HepG2 (cell line): ENCODE results near the gene TNNI2. TPM values are rescaled to one million over a fixed set of nuclear protein-coding genes. Genes with fewer than 3 reads are reported as not detected.

Experiments
- ATAC-seq: fragments of 200-7000 bp; cut with Tn5 transposase; 3 replicates; pipeline ENCODE4 v1.9.1; 2020; ENCODE audit warnings: mild to moderate bottlenecking, moderate library complexity
- BruUV-seq: library from RNA; stranded (reverse); fragments of 400-500 nt; replicated peaks from 2 replicates; lab custom pipeline; 2021; lab: Mats Ljungman, UMichigan
- CTCF ChIA-PET: fragments of 300-600 bp; formaldehyde crosslinking; extraction: SDS; loops from one replicate; lab custom pipeline; 2021; ENCODE audit warnings: low total read pairs, inconsistent platforms, low intra/inter-chr PET ratio; lab: Yijun Ruan, JAX
- POLR2A ChIA-PET: fragments of 350-600 bp; sonication (Branson Sonifier 250); formaldehyde crosslinking; loops from one replicate; lab custom pipeline; 2020; ENCODE audit warnings: antibody characterized with exemption, inconsistent platforms; lab: Yijun Ruan, JAX
- DNase-seq: peaks from one replicate; pipeline ENCODE4 v3.0.0-alpha.2; 2015; ENCODE audit warnings: low spot score
- FAIRE-seq: peaks from 3 replicates; lab custom pipeline; 2011; peaks lifted over from hg19 to GRCh38; lab: Jason Lieb, UNC
- H2AFZ ChIP-seq: one replicate; pipeline ENCODE4 v1.6.1; 2011; ENCODE audit warnings: low read length, inconsistent platforms
- H3K27ac ChIP-seq: fragments of 300-600 bp; 3 replicates; pipeline ENCODE4 v1.8.0; 2011; ENCODE audit warnings: mixed run types, mild to moderate bottlenecking, mixed read lengths, low read length, inconsistent platforms; ENCODE audit not compliant: insufficient read depth; ENCODE audit errors: extremely low read length
- H3K27me3 ChIP-seq, 2 experiments: fragments of 200-600 bp in 1 of 2; 2 replicates in 1 of 2; 3 replicates in 1 of 2; pipeline versions ENCODE4 v1.6.0 to v1.8.0; 2011; ENCODE audit warnings: low read length in 2 of 2, mild to moderate bottlenecking in 2 of 2, moderate library complexity in 2 of 2, inconsistent platforms in 1 of 2; ENCODE audit not compliant: insufficient read depth in 2 of 2, control insufficient read depth in 1 of 2
- H3K36me3 ChIP-seq, 2 experiments: fragments of 200-600 bp in 1 of 2; replicated peaks in 1 of 2; 2 replicates in 1 of 2; 3 replicates in 1 of 2; pipeline versions ENCODE4 v1.5.1 to v1.8.0; 2011; ENCODE audit warnings: low read length in 2 of 2, inconsistent platforms in 1 of 2; ENCODE audit not compliant: insufficient read depth in 2 of 2, control insufficient read depth in 1 of 2
- H3K4me1 ChIP-seq: 2 replicates; pipeline ENCODE4 v1.5.1; 2012; ENCODE audit warnings: low read length, inconsistent platforms; ENCODE audit not compliant: insufficient read depth
- H3K4me2 ChIP-seq: 2 replicates; pipeline ENCODE4 v1.6.0; 2011; ENCODE audit warnings: low read depth, low read length, inconsistent platforms
- H3K4me3 ChIP-seq, 3 experiments: fragments of 200-600 bp in 1 of 3; sonication (generic), shearing (Covaris generic) in 1 of 3; replicated peaks in 1 of 3; 2 replicates each; pipeline ENCODE4 v1.5.1; 2011 to 2016; ENCODE audit warnings: low read length in 3 of 3, inconsistent platforms in 2 of 3, low read depth in 2 of 3, mild to moderate bottlenecking in 2 of 3, control low read depth in 1 of 3, mixed read lengths in 1 of 3; ENCODE audit not compliant: insufficient read depth in 1 of 3
- H3K79me2 ChIP-seq: one replicate; pipeline ENCODE4 v1.6.1; 2011; ENCODE audit warnings: low read length, inconsistent platforms; ENCODE audit not compliant: insufficient read depth
- H3K9ac ChIP-seq: 2 replicates; pipeline ENCODE4 v1.6.0; 2011; ENCODE audit warnings: mild to moderate bottlenecking, low read depth, low read length, inconsistent platforms; ENCODE audit not compliant: insufficient read depth
- H3K9me3 ChIP-seq: 2 replicates; pipeline ENCODE4 v1.5.1; 2012; ENCODE audit warnings: mild to moderate bottlenecking, low read length
- H4K20me1 ChIP-seq: 2 replicates; pipeline ENCODE4 v1.6.0; 2011; ENCODE audit warnings: inconsistent platforms, mild to moderate bottlenecking, low read length, moderate library complexity; ENCODE audit not compliant: insufficient read depth
- ATAD3A ChIP-seq: sonication (generic); formaldehyde crosslinking; IDR thresholded peaks from 2 replicates; pipeline ENCODE4 v1.4.0; 2020; ENCODE audit warnings: missing genetic modification reagents
- IRF2 ChIP-seq: IDR thresholded peaks from 2 replicates; pipeline ENCODE4 v1.6.1; 2018; ENCODE audit warnings: missing genetic modification reagents, missing compliant biosample characterization
- MXD4 ChIP-seq: IDR thresholded peaks from 2 replicates; pipeline ENCODE4 v1.6.1; 2016; ENCODE audit warnings: mild to moderate bottlenecking, missing biosample characterization, missing genetic modification reagents
- NR2F1 ChIP-seq, 2 experiments: fragments of 450-650 bp in 1 of 2; formaldehyde crosslinking in 1 of 2; IDR thresholded peaks; 2 replicates each; pipeline versions ENCODE4 v1.5.0 to v1.6.1; 2016 to 2020; ENCODE audit warnings: mild to moderate bottlenecking in 1 of 2, missing compliant biosample characterization in 1 of 2, missing genetic modification reagents in 1 of 2, moderate library complexity in 1 of 2
- NRL ChIP-seq: sonication (generic); formaldehyde crosslinking; IDR thresholded peaks from 2 replicates; pipeline ENCODE4 v1.5.0; 2020; ENCODE audit warnings: missing genetic modification reagents, mild to moderate bottlenecking, moderate library complexity, borderline replicate concordance
- RFX1 ChIP-seq: fragments of 450-650 bp; IDR thresholded peaks from 2 replicates; pipeline ENCODE4 v1.6.1; 2017
- RFX3 ChIP-seq: IDR thresholded peaks from 2 replicates; pipeline ENCODE4 v1.6.1; 2016; ENCODE audit warnings: missing biosample characterization, missing genetic modification reagents
- SNAI1 ChIP-seq: sonication (generic); formaldehyde crosslinking; IDR thresholded peaks from 2 replicates; pipeline ENCODE4 v1.5.0; 2020; ENCODE audit warnings: mild to moderate bottlenecking, missing genetic modification reagents, borderline replicate concordance
- SYNCRIP ChIP-seq: fragments of 200-400 bp; formaldehyde crosslinking; IDR thresholded peaks from 2 replicates; pipeline ENCODE4 v1.6.1; 2018; ENCODE audit warnings: mild to moderate bottlenecking, low read depth, low read length; ENCODE audit not compliant: insufficient read depth
- TMF1 ChIP-seq: sonication (generic); formaldehyde crosslinking; IDR thresholded peaks from 2 replicates; pipeline ENCODE4 v1.8.1; 2022; ENCODE audit warnings: low read depth, missing genetic modification reagents
- ZFP36L1 ChIP-seq: sonication (generic); formaldehyde crosslinking; IDR thresholded peaks from 2 replicates; pipeline ENCODE4 v1.8.0; 2022; ENCODE audit warnings: mild to moderate bottlenecking, missing genetic modification reagents, moderate library complexity
- ZNF121 ChIP-seq: sonication (generic); formaldehyde crosslinking; IDR thresholded peaks from 2 replicates; pipeline ENCODE4 v1.5.0; 2020; ENCODE audit warnings: mild to moderate bottlenecking, missing genetic modification reagents
- ZNF569 ChIP-seq: sonication (generic); formaldehyde crosslinking; IDR thresholded peaks from 2 replicates; pipeline ENCODE4 v1.5.0; 2020; ENCODE audit warnings: mild to moderate bottlenecking, missing genetic modification reagents, moderate library complexity, borderline replicate concordance
- ZNF75D ChIP-seq: sonication (generic); formaldehyde crosslinking; IDR thresholded peaks from 2 replicates; pipeline ENCODE4 v1.8.1; 2023; ENCODE audit warnings: missing genetic modification reagents, mild to moderate bottlenecking, borderline replicate concordance
- WGBS: methylation state at CpG from one replicate; pipeline ENCODE4 v1.1.6; 2017; ENCODE audit warnings: low lambda C conversion rate; 5-methylcytosine and 5-hydroxymethylcytosine counted together
- in situ Hi-C: cut with HindIII; loops from 2 replicates; pipeline ENCODE4 v1.10.0; 2017; ENCODE audit warnings: low pct_unique_long_range_greater_than_20kb; ENCODE audit not compliant: extremely low pct_ligation_motif_present
- intact Hi-C: fragments of 100-400 bp; cut with micrococcal nuclease; formaldehyde crosslinking; loops from one replicate; pipeline ENCODE4 v1.10.0; 2022; ENCODE audit not compliant: unreplicated experiment
- polyA plus RNA-seq, 8 experiments: library from polyadenylated mRNA; depleted of rRNA in 3 of 8; stranded (reverse) in 7 of 8; unstranded in 1 of 8; fragments of >200 nt; fragmentation: Illumina TruSeq in 4 of 8; extraction: Trizol in 4 of 8; gene quantifications; 2 replicates each; pipeline versions ENCODE4 v1.2.1 to v1.2.3, GENCODE V29; 2011 to 2016; ENCODE audit warnings: low read depth in 4 of 8, missing spikeins in 1 of 8, mixed read lengths in 1 of 8; ENCODE audit not compliant: insufficient read depth in 1 of 8
- total RNA-seq, 5 experiments: library from RNA; depleted of rRNA; stranded (reverse); fragments of >200 nt; fragmentation: Illumina TruSeq; extraction: Trizol; gene quantifications; 2 replicates each; pipeline ENCODE4 v1.2.3, GENCODE V29; 2016; ENCODE audit warnings: low read depth in 1 of 5

The TNNI2 gene
- total and polyA plus RNA-seq, 2 of the 13 experiments (the other 11 are each of a cell fraction or from before 2014, with no cell fraction given): 7.2 to 12.0 TPM

DNA sequence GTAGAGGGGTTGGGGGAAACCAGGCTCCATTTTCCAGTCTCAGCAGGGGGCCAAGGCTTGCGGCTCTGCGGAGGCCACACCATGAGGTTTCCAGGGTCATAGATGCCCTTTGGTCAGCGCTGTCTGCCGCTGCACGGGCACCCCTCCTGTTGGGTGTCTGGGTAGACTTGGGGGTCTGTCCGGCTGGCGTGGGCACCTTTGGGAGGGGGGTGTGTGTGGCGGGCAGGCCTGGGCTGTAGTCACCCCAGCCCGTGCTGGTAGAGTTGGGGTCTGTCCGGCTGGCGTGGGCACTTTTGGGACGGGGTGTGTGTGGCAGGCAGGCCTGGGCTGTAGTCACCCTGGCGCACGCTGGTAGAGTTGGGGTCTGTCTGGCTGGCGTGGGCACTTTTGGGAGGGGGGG is 32.8 kb downstream of the TNNI2 start:
- no peak overlapping the region for H3K27ac ChIP-seq
- peaks cover 3% of the 10 kb centered on the region for H3K4me1 ChIP-seq
- H2AFZ ChIP-seq: no peak overlapping the region
- ATAC-seq (no peak), FAIRE-seq (no peak), DNase-seq (no peak)
- H3K4me3 ChIP-seq: no peak overlapping the region
- intact Hi-C loops: no loop called here
- in situ Hi-C loops: no loop called here
- CTCF ChIA-PET: no interaction called here
- no TSS peak for BruUV-seq
- no peak overlapping the region for H3K4me2 ChIP-seq
- no peaks in the 10 kb centered on the region for H4K20me1 ChIP-seq
- H3K9ac ChIP-seq: no peak overlapping the region
- TF ChIP-seq NR2F1 (CRISPR knock-in tag; IDR thresholded peaks at IDR 0.05) (no peak), RFX3 (CRISPR knock-in tag) (no peak), RFX1 (no peak), IRF2 (CRISPR knock-in tag) (no peak), ATAD3A (CRISPR knock-in tag) (no peak), TMF1 (no peak), ZNF569 (CRISPR knock-in tag) (no peak), SNAI1 (CRISPR knock-in tag) (no peak), SYNCRIP (no peak), ZNF75D (CRISPR knock-in tag) (no peak), NRL (no peak), ZFP36L1 (CRISPR knock-in tag) (no peak), MXD4 (CRISPR knock-in tag) (no peak), ZNF121 (CRISPR knock-in tag) (no peak)
- H3K79me2 ChIP-seq: no peaks in the 10 kb centered on the region
- WGBS: 0% methylated on average over 1 of the region's 15 CpGs
- H3K27me3 ChIP-seq: peaks cover 21 to 69% of the 10 kb centered on the region in 2 experiments
- POLR2A ChIA-PET: no interaction called here
- no peaks in the 10 kb centered on the region for H3K36me3 ChIP-seq
- no peaks in the 10 kb centered on the region for H3K9me3 ChIP-seq
